ENCODE results near the gene YJU2.
A peak's percentile ranks its signal among the peaks of the same experiment; 100 is the strongest.
"Not testable (repeated sequence)": the region's sequence is repeated elsewhere in the genome, so short reads cannot be mapped to it uniquely, and the experiment has no call there.

Gene YJU2

GRCh38 chr19:4228765-4229178 is 18.1 kb upstream of the YJU2 start:
- no peak for DNase-seq (ENCODE audit: low read depth)

GRCh38 chr19:4229179-4229931 is 17.5 kb upstream of the YJU2 start, which contains the start of gene EBI3:
Gene EBI3 (plus strand): TSS chr19:4229523. CDS start chr19:4229551, 28 bp downstream.
- peak; percentile 53 for DNase-seq (ENCODE audit: low read depth)

- DNase-seq (ENCODE audit: low read depth): not testable (repeated sequence)
Observed at GRCh38 chr19:4230237-4230636, 16.6 kb upstream of the YJU2 start.

GRCh38 chr19:4231521-4231920 is 15.4 kb upstream of the YJU2 start:
- DNase-seq (ENCODE audit: low read depth): not testable (repeated sequence)

GRCh38 chr19:4232139-4232538 is 14.7 kb upstream of the YJU2 start:
- DNase-seq (ENCODE audit: low read depth): not testable (repeated sequence)

GRCh38 chr19:4232614-4233281 is 14.1 kb upstream of the YJU2 start:
- no peak for DNase-seq (ENCODE audit: low read depth)

GRCh38 chr19:4233282-4233853 is 13.5 kb upstream of the YJU2 start:
- no peak for DNase-seq (ENCODE audit: low read depth)

- no peak for DNase-seq (ENCODE audit: low read depth)
Observed at GRCh38 chr19:4234142-4234861, 12.6 kb upstream of the YJU2 start.

- DNase-seq (ENCODE audit: low read depth): no peak
Observed at GRCh38 chr19:4234862-4235201, 12.0 kb upstream of the YJU2 start.

- not testable (repeated sequence) for DNase-seq (ENCODE audit: low read depth)
Observed at GRCh38 chr19:4237510-4237909, 9.4 kb upstream of the YJU2 start.

- DNase-seq (ENCODE audit: low read depth): no peak
Observed at GRCh38 chr19:4238831-4239230, 8.0 kb upstream of the YJU2 start.

- no peak for DNase-seq (ENCODE audit: low read depth)
Observed at GRCh38 chr19:4241824-4242430, 5.0 kb upstream of the YJU2 start.

- DNase-seq (ENCODE audit: low read depth): not testable (repeated sequence)
Observed at GRCh38 chr19:4245938-4246337, 942 bp upstream of the YJU2 start.

GRCh38 chr19:4256563-4256962 is 9.7 kb downstream of the YJU2 start:
- DNase-seq (ENCODE audit: low read depth): no peak

- no peak for DNase-seq (ENCODE audit: low read depth)
Observed at GRCh38 chr19:4257025-4257424, 10.1 kb downstream of the YJU2 start.

GRCh38 chr19:4258181-4258580 is 11.3 kb downstream of the YJU2 start:
- DNase-seq (ENCODE audit: low read depth): no peak

- no peak for DNase-seq (ENCODE audit: low read depth)
Observed at GRCh38 chr19:4260613-4261191, 13.8 kb downstream of the YJU2 start.

GRCh38 chr19:4264812-4265211 is 17.9 kb downstream of the YJU2 start:
- no peak for DNase-seq (ENCODE audit: low read depth)

- no peak for DNase-seq (ENCODE audit: low read depth)
Observed at GRCh38 chr19:4266253-4267000, 19.5 kb downstream of the YJU2 start.

GRCh38 chr19:4267101-4267900 is 20.4 kb downstream of the YJU2 start:
- peak; percentile 70 for DNase-seq (ENCODE audit: low read depth)
